Measurements from ENCODE around the gene LTO1. TPM values are rescaled to one million over a fixed set of nuclear protein-coding genes. Genes with fewer than 3 reads are reported as not detected.

Gene LTO1
- total RNA-seq, 1 experiment from 2014 or later: 24.6 TPM

DNA sequence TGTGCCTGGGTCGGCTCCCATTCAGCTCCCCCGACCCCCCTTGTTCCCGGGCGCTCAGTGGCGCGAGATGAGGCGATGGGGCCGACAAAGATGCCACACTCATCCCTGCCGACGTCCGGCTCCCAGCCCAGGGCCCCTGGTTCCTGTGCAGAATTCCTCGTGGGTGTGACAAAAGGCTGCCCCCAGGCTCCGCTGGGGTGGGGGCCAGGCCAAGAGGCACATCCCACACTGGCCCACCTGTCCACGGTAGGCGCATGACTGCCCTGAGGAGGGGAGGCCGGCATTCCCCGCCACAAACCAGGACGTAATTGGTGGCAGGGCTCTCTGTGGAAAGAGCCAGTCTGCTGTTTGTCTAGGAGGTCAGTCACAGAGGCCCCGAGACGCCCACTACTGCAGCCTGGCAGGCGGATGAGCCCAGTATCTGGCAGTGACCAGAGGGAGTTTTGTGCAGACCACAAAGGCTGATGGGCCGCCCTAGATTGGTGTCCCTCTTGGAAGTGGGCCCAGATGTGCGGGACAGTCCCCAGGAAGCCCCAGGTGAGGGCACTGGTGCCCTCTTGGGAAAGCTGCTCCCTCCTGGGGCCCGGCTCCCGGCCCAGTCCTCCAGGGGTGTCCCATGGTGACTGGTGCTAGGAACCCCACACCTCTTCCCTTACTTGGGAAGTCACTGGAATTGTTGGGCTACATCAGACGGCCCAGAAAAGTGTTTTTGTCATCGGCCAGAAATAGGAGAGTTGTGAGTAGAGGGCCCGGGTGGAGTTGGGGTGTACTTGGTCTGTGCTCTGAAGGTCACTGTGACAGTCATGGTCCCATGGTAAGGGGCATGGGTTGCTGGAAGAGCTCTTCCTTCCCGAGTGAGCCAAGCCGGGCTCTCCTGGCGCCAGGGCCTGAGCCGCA, 28.4 kb downstream of the LTO1 start:
- DNase-seq: no peak
- no peaks in the 10 kb centered on the region for H3K27me3 ChIP-seq
- H3K9me3 ChIP-seq: no peaks in the 10 kb centered on the region
- no peak overlapping the region for H3K4me3 ChIP-seq
- H3K36me3 ChIP-seq: peaks cover 92% of the 10 kb centered on the region

DNA sequence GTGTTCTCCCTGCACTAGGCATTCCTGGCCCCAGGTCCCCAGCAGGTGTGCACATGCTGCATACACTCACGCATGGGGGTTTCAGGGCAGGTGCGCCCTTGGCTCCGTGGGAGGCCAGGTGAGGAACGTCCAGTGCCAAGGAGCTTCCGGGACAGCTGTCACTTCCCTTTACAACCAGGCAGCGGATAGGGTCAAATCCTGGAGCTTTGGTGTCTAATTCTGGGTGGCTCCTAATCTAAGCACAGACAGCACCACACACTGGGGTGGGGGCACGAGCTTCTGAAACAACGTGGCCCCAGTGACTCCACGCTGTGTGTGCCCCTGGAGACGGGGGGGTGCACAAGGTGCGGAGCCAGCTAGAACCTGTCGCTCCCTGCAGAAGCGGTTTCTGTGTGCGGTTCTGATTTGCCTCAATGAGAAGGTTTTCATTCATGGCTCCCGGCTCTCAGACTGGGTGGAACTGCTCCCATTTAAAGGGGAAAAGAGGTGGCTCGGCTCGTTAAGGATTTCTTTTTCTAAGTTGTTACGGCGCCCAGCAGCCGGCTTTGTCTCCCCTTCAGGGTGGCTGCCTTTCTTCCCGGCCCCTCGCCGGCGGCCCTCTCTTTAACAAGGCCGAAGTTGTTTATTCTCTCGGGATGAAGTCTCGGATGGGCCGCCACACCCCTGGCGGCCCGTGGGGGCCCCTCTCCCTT, 29.2 kb downstream of the LTO1 start:
- Histone ChIP-seq H3K36me3 (peaks cover 89% of the 10 kb centered on the region), H3K9me3 (no peaks in the 10 kb centered on the region), H3K27me3 (no peaks in the 10 kb centered on the region), H3K4me3 (no peak overlapping the region)
- DNase-seq: no peak

DNA sequence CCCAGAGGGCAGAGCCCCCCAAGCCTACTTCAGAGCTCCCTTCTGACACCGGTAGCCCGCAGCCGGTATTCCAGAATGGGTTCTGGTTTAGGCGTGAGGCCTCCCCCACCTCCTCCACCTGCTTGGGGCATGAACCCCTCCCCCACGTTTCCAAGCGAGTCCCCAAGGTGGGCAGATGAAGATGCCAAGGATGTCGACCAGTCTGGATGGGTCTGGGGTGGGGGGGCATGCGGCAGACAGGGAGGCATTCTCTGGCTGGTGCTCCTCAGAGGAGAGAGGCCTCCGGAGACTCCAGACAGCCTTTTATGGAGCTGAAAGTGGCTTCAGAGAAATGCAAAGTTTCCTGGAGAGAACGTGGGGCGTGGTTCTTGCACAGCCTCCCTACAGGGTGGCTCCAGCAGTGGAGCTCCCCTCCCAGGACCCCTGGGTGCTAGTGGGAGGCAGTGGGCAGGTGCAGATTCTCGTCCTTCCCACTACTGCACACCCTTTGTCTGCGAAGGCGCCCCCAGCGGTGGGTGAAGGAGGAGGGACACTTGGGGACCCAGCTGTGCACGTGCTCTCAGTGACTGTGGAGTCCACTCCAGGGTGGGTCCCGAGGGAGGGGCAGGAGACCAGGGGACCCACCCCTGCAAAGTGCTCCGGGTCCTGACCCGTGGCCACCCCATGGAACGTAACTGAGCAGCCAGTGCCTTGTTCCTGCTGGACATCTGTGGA, 30.0 kb downstream of the LTO1 start:
- DNase-seq: no peak
- Histone ChIP-seq H3K9me3 (no peaks in the 10 kb centered on the region), H3K36me3 (peaks cover 82% of the 10 kb centered on the region), H3K4me3 (no peak overlapping the region), H3K27me3 (no peaks in the 10 kb centered on the region)

DNA sequence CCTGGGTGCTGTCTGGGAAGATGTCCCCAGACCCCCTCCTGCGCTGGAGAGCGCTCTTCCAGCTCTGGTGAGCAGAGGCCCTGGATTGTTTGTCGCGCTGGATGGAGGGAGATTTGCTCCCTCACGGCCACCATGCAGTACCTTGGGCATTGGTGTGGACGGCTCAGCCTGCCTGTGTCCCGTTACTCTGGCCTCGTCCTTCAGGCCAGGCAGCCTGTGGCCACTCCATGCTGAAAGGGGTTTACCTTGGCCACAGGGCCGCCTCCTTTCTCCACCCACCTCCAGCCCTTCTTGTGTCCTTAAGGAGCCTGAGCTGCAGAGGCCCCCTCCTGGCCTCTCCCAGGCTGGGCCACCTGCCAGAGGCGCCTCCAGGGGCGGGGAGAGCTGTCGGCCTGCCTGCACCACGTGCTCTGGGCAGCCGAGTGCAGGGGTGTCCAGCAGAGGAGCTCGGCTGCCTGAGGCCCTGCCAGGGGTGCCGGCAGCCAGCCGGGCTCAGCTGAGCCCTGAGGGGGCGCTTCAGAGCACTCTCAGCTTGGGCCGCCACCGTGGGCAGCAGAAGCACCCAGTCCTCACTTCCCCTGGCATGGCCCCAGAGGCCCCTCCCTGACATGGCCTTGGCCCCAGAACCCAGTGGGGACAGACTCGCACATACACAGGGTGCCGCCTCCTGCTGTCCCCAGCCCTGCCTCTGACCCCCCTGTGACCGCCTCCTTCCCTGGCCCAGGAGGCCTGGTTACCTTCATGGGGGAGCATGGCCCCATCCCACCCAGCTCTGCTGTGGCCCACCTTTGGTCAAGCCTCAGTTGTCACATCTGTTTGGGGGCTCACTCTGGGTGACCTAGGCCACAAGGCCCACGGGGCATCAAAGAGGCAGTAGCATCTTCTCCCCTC, 30.8 kb downstream of the LTO1 start:
- peak; percentile 76 for DNase-seq
- Histone ChIP-seq H3K27me3 (no peaks in the 10 kb centered on the region), H3K36me3 (peaks cover 74% of the 10 kb centered on the region), H3K4me3 (peak overlapping the region; percentile 97), H3K9me3 (no peaks in the 10 kb centered on the region)

DNA sequence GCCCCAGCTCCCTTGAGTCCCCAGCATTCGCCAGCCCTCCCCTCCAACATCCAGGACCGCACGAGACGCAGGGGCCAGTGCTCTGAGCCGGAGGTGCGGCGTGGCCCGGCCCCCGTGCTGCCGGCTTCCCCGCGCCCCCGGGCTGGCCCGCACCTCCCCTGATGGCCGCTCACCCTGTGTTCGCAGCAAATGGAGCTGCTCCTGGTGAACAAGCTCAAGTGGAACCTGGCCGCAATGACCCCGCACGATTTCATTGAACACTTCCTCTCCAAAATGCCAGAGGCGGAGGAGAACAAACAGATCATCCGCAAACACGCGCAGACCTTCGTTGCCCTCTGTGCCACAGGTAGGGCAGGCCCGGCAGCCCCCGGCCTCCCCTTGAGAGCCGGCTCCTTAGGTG, 31.5 kb downstream of the LTO1 start:
- Histone ChIP-seq H3K27me3 (no peaks in the 10 kb centered on the region), H3K9me3 (no peaks in the 10 kb centered on the region), H3K4me3 (peak overlapping the region; percentile 97), H3K36me3 (peaks cover 67% of the 10 kb centered on the region)
- DNase-seq: no peak

DNA sequence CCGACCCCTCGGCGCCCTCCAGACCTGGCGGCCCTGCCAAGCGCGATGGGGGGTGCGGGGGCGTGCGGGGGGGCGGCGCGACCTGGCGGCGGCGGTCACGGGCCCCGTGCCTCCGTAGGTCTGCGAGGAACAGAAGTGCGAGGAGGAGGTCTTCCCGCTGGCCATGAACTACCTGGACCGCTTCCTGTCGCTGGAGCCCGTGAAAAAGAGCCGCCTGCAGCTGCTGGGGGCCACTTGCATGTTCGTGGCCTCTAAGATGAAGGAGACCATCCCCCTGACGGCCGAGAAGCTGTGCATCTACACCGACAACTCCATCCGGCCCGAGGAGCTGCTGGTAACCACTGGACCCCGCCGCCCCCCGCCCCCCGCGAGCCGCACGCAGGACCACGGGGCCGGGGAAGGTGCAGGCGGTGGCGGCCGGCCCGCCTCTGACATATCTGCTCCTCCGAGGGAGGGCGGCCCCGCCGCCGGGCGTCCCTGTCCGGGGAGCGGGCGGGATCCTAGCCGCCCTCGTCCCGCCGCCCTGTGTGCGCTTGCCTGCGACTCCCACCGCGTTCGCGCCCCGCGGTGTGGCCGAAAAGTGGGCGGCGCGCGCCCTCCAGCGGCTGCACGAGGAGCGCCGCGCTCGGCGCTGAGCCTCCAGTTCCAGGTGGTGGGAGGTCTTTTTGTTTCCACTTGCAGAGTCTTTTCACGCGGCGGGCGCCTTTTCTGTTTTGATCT, 32.1 kb downstream of the LTO1 start:
- Histone ChIP-seq H3K9me3 (no peaks in the 10 kb centered on the region), H3K4me3 (peak overlapping the region; percentile 97), H3K27me3 (no peaks in the 10 kb centered on the region), H3K36me3 (peaks cover 61% of the 10 kb centered on the region)
- DNase-seq: peak; percentile 71

DNA sequence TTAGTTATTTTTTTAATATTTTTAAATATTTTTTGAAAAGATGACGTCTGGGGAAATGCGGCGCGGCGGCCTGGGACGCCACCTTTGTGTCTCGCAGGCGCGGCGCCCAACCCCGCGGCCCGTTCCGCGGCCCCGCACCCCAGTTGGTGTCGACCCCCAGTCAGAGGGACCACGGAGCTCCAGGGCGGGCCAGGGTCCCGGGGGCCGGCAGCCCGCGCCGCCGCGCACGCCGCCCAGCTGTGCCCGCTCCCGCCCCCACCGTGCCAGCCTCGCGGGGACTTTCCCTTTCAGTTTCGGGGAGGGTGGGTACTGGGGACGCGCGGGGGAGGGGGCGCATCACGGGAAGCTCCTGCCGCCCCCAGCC, 32.6 kb downstream of the LTO1 start:
- peak; percentile 44 for DNase-seq
- H3K36me3 ChIP-seq: peaks cover 56% of the 10 kb centered on the region
- H3K4me3 ChIP-seq: peak overlapping the region; percentile 97
- no peaks in the 10 kb centered on the region for H3K9me3 ChIP-seq
- no peaks in the 10 kb centered on the region for H3K27me3 ChIP-seq

DNA sequence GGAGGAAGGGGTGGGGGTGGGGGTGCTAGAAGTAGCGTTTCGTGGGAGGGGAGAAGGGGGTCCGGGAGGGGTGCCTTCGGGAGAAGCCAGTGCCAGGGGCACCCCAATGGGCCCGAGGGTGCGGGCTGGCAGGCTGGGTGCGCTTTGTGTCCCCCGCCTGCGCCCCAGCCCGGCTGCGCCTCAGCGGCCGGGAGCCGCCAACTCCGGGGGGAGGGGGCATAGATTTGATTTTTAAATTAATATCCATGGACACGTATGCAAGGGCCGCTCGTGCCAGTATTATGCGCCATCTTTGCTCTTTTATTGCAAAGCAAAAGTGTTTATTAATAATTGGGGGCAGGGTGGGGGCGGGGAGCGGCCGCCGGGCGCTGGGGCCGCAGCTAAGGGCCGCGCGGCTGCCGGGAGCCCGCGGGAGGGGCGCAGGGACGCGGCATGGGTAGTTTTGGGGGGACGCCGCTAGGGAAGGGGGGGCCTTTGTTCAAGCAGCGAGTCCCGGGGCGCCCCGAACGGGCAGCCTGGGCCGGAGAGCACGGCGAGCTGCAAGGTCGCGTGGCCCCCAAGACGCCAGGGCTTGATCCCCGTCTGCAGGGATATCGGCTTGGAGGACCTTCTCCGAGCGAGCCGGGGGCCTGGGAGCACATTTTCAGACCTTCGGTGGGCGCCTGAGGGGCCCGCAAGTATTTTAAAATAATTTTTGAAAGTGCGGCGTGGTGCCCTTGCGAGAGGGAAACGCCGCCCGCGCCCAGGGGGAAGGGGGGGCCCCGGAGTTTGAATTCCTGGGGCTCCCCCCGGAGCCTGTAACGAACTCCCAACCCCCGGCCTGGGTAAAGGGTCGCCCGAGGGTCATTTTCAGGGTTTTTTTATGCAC, 33.2 kb downstream of the LTO1 start:
- Histone ChIP-seq H3K4me3 (peak overlapping the region; percentile 97), H3K9me3 (no peaks in the 10 kb centered on the region), H3K27me3 (no peaks in the 10 kb centered on the region), H3K36me3 (peaks cover 50% of the 10 kb centered on the region)
- DNase-seq: no peak

DNA sequence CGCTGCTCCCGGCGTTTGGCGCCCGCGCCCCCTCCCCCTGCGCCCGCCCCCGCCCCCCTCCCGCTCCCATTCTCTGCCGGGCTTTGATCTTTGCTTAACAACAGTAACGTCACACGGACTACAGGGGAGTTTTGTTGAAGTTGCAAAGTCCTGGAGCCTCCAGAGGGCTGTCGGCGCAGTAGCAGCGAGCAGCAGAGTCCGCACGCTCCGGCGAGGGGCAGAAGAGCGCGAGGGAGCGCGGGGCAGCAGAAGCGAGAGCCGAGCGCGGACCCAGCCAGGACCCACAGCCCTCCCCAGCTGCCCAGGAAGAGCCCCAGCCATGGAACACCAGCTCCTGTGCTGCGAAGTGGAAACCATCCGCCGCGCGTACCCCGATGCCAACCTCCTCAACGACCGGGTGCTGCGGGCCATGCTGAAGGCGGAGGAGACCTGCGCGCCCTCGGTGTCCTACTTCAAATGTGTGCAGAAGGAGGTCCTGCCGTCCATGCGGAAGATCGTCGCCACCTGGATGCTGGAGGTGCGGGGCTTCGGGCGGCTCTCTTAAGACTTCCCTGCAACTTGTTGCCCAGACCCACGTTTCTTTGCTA, 34.1 kb downstream of the LTO1 start, which contains the start of gene CCND1:
CCND1 (plus strand) TSS at position 162 of the 587 bp plus-strand sequence; CDS start at position 320, 158 bp downstream.
- Histone ChIP-seq H3K36me3 (peaks cover 41% of the 10 kb centered on the region), H3K27me3 (no peaks in the 10 kb centered on the region), H3K4me3 (peak within 1 kb of the TSS; percentile 97), H3K9me3 (no peaks in the 10 kb centered on the region)
- DNase-seq: peak; percentile 85

DNA sequence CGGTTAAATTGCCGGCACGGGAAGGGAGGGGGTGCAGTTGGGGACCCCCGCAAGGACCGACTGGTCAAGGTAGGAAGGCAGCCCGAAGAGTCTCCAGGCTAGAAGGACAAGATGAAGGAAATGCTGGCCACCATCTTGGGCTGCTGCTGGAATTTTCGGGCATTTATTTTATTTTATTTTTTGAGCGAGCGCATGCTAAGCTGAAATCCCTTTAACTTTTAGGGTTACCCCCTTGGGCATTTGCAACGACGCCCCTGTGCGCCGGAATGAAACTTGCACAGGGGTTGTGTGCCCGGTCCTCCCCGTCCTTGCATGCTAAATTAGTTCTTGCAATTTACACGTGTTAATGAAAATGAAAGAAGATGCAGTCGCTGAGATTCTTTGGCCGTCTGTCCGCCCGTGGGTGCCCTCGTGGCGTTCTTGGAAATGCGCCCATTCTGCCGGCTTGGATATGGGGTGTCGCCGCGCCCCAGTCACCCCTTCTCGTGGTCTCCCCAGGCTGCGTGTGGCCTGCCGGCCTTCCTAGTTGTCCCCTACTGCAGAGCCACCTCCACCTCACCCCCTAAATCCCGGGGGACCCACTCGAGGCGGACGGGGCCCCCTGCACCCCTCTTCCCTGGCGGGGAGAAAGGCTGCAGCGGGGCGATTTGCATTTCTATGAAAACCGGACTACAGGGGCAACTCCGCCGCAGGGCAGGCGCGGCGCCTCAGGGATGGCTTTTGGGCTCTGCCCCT, 34.7 kb downstream of the LTO1 start:
- DNase-seq: no peak
- no peaks in the 10 kb centered on the region for H3K9me3 ChIP-seq
- H3K4me3 ChIP-seq: peak overlapping the region; percentile 97
- H3K36me3 ChIP-seq: peaks cover 35% of the 10 kb centered on the region
- no peaks in the 10 kb centered on the region for H3K27me3 ChIP-seq

DNA sequence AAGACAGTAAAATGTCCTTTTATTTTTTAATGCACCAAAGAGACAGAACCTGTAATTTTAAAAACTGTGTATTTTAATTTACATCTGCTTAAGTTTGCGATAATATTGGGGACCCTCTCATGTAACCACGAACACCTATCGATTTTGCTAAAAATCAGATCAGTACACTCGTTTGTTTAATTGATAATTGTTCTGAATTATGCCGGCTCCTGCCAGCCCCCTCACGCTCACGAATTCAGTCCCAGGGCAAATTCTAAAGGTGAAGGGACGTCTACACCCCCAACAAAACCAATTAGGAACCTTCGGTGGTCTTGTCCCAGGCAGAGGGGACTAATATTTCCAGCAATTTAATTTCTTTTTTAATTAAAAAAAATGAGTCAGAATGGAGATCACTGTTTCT, 35.3 kb downstream of the LTO1 start:
- Histone ChIP-seq H3K9me3 (no peaks in the 10 kb centered on the region), H3K36me3 (peaks cover 29% of the 10 kb centered on the region), H3K4me3 (peak overlapping the region; percentile 97), H3K27me3 (no peaks in the 10 kb centered on the region)
- DNase-seq: no peak

DNA sequence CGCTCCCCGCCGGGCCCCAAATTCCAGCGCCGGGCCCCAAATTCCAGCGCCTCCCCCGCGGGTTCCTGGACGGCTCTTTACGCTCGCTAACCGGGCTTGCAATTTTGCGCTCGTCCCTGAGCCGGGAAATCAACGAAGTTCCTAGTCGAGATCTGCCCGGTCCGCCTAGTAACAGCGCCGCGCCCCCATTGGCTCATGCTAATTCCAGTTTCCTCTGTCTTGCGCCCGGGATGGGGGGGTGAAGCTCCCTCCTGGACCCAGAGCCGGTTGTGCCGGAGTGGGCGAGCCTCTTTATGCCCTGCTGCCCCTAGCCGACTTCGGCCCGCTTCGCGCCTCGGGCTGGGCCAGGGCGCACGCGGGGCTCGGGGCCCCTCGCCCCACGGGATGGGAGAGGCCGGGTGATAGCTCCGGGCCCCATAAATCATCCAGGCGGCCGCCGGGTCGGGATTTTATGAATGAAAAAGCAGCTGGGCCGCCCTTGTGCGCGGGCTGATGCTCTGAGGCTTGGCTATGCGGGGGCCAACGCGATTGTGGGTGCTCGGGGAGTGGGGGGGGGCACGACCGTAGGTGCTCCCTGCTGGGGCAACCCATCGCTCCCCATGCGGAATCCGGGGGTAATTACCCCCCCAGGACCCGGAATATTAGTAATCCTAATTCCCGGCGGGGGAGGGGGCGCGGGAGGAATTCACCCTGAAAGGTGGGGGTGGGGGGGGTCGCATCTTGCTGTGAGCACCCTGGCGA, 36.0 kb downstream of the LTO1 start:
- Histone ChIP-seq H3K36me3 (peaks cover 21% of the 10 kb centered on the region), H3K4me3 (peak overlapping the region; percentile 97), H3K9me3 (no peaks in the 10 kb centered on the region), H3K27me3 (no peaks in the 10 kb centered on the region)
- DNase-seq: peak; percentile 98
